K562 (cell line): ENCODE data around the gene ADNP. TPM values are rescaled to one million over a fixed set of nuclear protein-coding genes. Genes with fewer than 3 reads are reported as not detected.

ENCODE experiments used
- ATAC-seq: fragments of 200-7000 bp; cut with Tn5 transposase; 3 replicates; pipeline ENCODE4 v1.9.1; 2020; ENCODE audit warnings: moderate library complexity
- BruUV-seq: library from RNA; stranded (reverse); fragments of 400-500 nt; replicated peaks from 2 replicates; lab custom pipeline; 2021; lab: Mats Ljungman, UMichigan
- CTCF ChIA-PET: fragments of 300-600 bp; formaldehyde crosslinking; extraction: SDS; loops from one replicate; lab custom pipeline; 2021; ENCODE audit warnings: low intra/inter-chr PET ratio; lab: Yijun Ruan, JAX
- POLR2A ChIA-PET: fragments of 300-600, 350-650 bp; sonication (Branson Sonifier 250); formaldehyde crosslinking; extraction: SDS; loops from one replicate; lab custom pipeline; 2021; ENCODE audit warnings: antibody characterized with exemption, inconsistent platforms; lab: Yijun Ruan, JAX
- DNase-seq, 4 experiments: peaks; one replicate each; pipeline versions ENCODE4 v3.0.0 to v3.0.0-alpha.2; 2011 to 2018; ENCODE audit warnings: low spot score in 3 of 4, mixed read lengths in 3 of 4; ENCODE audit errors: extremely low read depth in 1 of 4
- FAIRE-seq: peaks from 2 replicates; lab custom pipeline; 2011; peaks lifted over from hg19 to GRCh38; lab: Jason Lieb, UNC
- H2AFZ ChIP-seq: 2 replicates; pipeline ENCODE4 v1.6.0; 2011; ENCODE audit warnings: low read depth, low read length, control low read depth, inconsistent platforms
- H3K27ac ChIP-seq: fragments of 200-600 bp; 3 replicates; pipeline ENCODE4 v1.8.0; 2011; ENCODE audit warnings: low read depth, mild to moderate bottlenecking, control low read depth, inconsistent platforms, low read length, moderate library complexity, mixed read lengths; ENCODE audit errors: extremely low read depth
- H3K27me3 ChIP-seq, 2 experiments: fragments of 300-600 bp in 1 of 2; 2 replicates in 1 of 2; 3 replicates in 1 of 2; pipeline versions ENCODE4 v1.6.0 to v1.8.0; 2011; ENCODE audit warnings: inconsistent platforms in 2 of 2, low read length in 2 of 2, mild to moderate bottlenecking in 1 of 2, mixed read lengths in 1 of 2, moderate library complexity in 1 of 2; ENCODE audit not compliant: control insufficient read depth in 2 of 2, insufficient read depth in 2 of 2
- H3K36me3 ChIP-seq: fragments of 300-600 bp; 3 replicates; pipeline ENCODE4 v1.8.0; 2011; ENCODE audit warnings: mild to moderate bottlenecking, low read length, inconsistent platforms; ENCODE audit not compliant: control insufficient read depth, insufficient read depth
- H3K4me1 ChIP-seq, 2 experiments: fragments of 200-600 bp in 1 of 2; replicated peaks in 1 of 2; 2 replicates in 1 of 2; 3 replicates in 1 of 2; pipeline versions ENCODE4 v1.5.1 to v1.8.0; 2011; ENCODE audit warnings: inconsistent platforms in 2 of 2, low read length in 2 of 2, mild to moderate bottlenecking in 1 of 2, mixed read lengths in 1 of 2, moderate library complexity in 1 of 2; ENCODE audit not compliant: control insufficient read depth in 2 of 2, insufficient read depth in 2 of 2
- H3K4me2 ChIP-seq: 2 replicates; pipeline ENCODE4 v1.6.1; 2011; ENCODE audit warnings: low read length, control low read depth, inconsistent platforms, mixed read lengths; ENCODE audit not compliant: insufficient read depth
- H3K4me3 ChIP-seq: fragments of 200-600 bp; sonication (generic), shearing (Covaris generic); 2 replicates; pipeline ENCODE4 v1.5.1; 2016; ENCODE audit warnings: control low read depth, inconsistent platforms
- H3K79me2 ChIP-seq: fragments of 200-600 bp; 3 replicates; pipeline ENCODE4 v1.8.0; 2011; ENCODE audit warnings: low read length, inconsistent platforms; ENCODE audit not compliant: control insufficient read depth, insufficient read depth
- H3K9ac ChIP-seq, 2 experiments: 2 replicates each; pipeline versions ENCODE4 v1.6.0 to v1.6.1; 2011; ENCODE audit warnings: low read depth in 2 of 2, low read length in 2 of 2, control low read depth in 1 of 2, inconsistent platforms in 1 of 2, mild to moderate bottlenecking in 1 of 2, mixed read lengths in 1 of 2; ENCODE audit not compliant: insufficient read depth in 1 of 2
- H3K9me1 ChIP-seq: one replicate; pipeline ENCODE4 v1.6.0; 2011; ENCODE audit warnings: inconsistent platforms, mild to moderate bottlenecking, low read length, moderate library complexity; ENCODE audit not compliant: control insufficient read depth, insufficient read depth
- H3K9me3 ChIP-seq: replicated peaks from 2 replicates; pipeline ENCODE4 v1.5.1; 2011; ENCODE audit warnings: low read depth, low read length, inconsistent platforms; ENCODE audit not compliant: control insufficient read depth, insufficient read depth
- H4K20me1 ChIP-seq: replicated peaks from 2 replicates; pipeline ENCODE4 v1.6.1; 2011; ENCODE audit warnings: low read length, inconsistent platforms, mixed read lengths; ENCODE audit not compliant: control insufficient read depth, insufficient read depth
- CBFA2T3 ChIP-seq: fragments of 450-650 bp; IDR thresholded peaks from 2 replicates; pipeline ENCODE4 v1.6.1; 2017
- CBX8 ChIP-seq: fragments of 200-600 bp; sonication (generic); IDR thresholded peaks from 2 replicates; pipeline ENCODE4 v1.6.1; 2012; ENCODE audit warnings: borderline replicate concordance, mixed run types, low read depth, mild to moderate bottlenecking, moderate library complexity, mixed read lengths, low read length, control low read depth, inconsistent platforms; ENCODE audit not compliant: poor library complexity, severe bottlenecking; ENCODE audit errors: extremely low read depth
- GABPB2 ChIP-seq: fragments of 250-450 bp; sonication (Bioruptor Pico); conservative IDR thresholded peaks from 2 replicates; pipeline ENCODE4 v1.5.1; 2021; ENCODE audit warnings: mild to moderate bottlenecking
- MYBL2 ChIP-seq, 2 experiments: fragments of 450-650 bp in 1 of 2; sonication (generic) in 1 of 2; formaldehyde crosslinking in 1 of 2; IDR thresholded peaks; 2 replicates each; pipeline versions ENCODE4 v1.6.1 to v1.8.1; 2017 to 2022; ENCODE audit warnings: borderline replicate concordance in 1 of 2, inconsistent platforms in 1 of 2, low read depth in 1 of 2, mild to moderate bottlenecking in 1 of 2, missing genetic modification reagents in 1 of 2, moderate library complexity in 1 of 2
- POLR2AphosphoS5 ChIP-seq: IDR thresholded peaks from 2 replicates; pipeline ENCODE4 v1.6.1; 2011; ENCODE audit warnings: mild to moderate bottlenecking, low read depth, low read length, moderate library complexity; ENCODE audit not compliant: control insufficient read depth, insufficient read depth
- RBM25 ChIP-seq: fragments of 200-400 bp; formaldehyde crosslinking; IDR thresholded peaks from 2 replicates; pipeline ENCODE4 v1.6.1; 2018; ENCODE audit warnings: low read length, low read depth, moderate library complexity; ENCODE audit not compliant: severe bottlenecking
- SP2 ChIP-seq: IDR thresholded peaks from 2 replicates; pipeline ENCODE4 v1.6.1; 2011; ENCODE audit warnings: mild to moderate bottlenecking, low read depth, low read length, moderate library complexity; ENCODE audit not compliant: poor library complexity, severe bottlenecking; ENCODE audit errors: extremely low read depth
- TEAD4 ChIP-seq, 2 experiments: sonication (generic) in 1 of 2; formaldehyde crosslinking in 1 of 2; IDR thresholded peaks; 2 replicates each; pipeline versions ENCODE4 v1.6.1 to v1.8.0; 2012 to 2022; ENCODE audit warnings: borderline replicate concordance in 1 of 2, inconsistent platforms in 1 of 2, low read length in 1 of 2, mild to moderate bottlenecking in 1 of 2, missing genetic modification reagents in 1 of 2
- WHSC1 ChIP-seq: IDR thresholded peaks from one replicate; pipeline ENCODE4 v1.6.1; 2012; ENCODE audit warnings: low read length, control low read depth, inconsistent platforms
- ZNF121 ChIP-seq: sonication (generic); formaldehyde crosslinking; conservative IDR thresholded peaks from 2 replicates; pipeline ENCODE4 v1.8.0; 2022; ENCODE audit warnings: missing genetic modification reagents
- ZNF316 ChIP-seq: fragments of 450-650 bp; IDR thresholded peaks from 2 replicates; pipeline ENCODE4 v1.6.1; 2016
- ZNF76 ChIP-seq: fragments of 250-450 bp; sonication (Bioruptor Pico); IDR thresholded peaks from 2 replicates; pipeline ENCODE4 v1.4.0; 2020; ENCODE audit warnings: mild to moderate bottlenecking, moderate library complexity, borderline replicate concordance
- WGBS: fragments of 100-300 bp; shearing (Covaris generic); methylation state at CpG from one replicate; pipeline ENCODE4 v1.1.6; 2016; ENCODE audit warnings: low coverage, mixed read lengths; ENCODE audit not compliant: insufficient coverage; ENCODE audit errors: missing lambda C conversion rate; 5-methylcytosine and 5-hydroxymethylcytosine counted together
- in situ Hi-C: fragments of 300-500 bp; cut with MboI; formaldehyde crosslinking; loops from 4 replicates; pipeline ENCODE4 v1.15.0; 2018; ENCODE audit warnings: inconsistent platforms, mixed read lengths
- intact Hi-C: fragments of 100-400 bp; cut with micrococcal nuclease; formaldehyde crosslinking; loops from 2 replicates; pipeline ENCODE4 v1.14.2; 2022
- polyA plus RNA-seq, 8 experiments: library from polyadenylated mRNA; depleted of rRNA in 4 of 8; stranded (reverse) in 5 of 8; unstranded in 3 of 8; fragments of >200 nt; fragmentation: Nextera tagmentation in 2 of 8; fragmentation: Illumina TruSeq in 1 of 8; extraction: Ambion mirVana in 2 of 8; extraction: Trizol in 1 of 8; gene quantifications; 2 replicates each; pipeline versions ENCODE4 v1.2.1 to v1.2.3, GENCODE V29; 2011 to 2014; ENCODE audit warnings: inconsistent platforms in 1 of 8, missing spikeins in 1 of 8
- total RNA-seq, 7 experiments: library from RNA; depleted of rRNA in 6 of 7; stranded (reverse); fragments of >200 nt in 6 of 7; fragmentation: Illumina TruSeq in 2 of 7; extraction: Trizol in 2 of 7; gene quantifications; 2 replicates each; pipeline versions ENCODE4 v1.2.1 to v1.2.3, GENCODE V29; 2011 to 2021; ENCODE audit warnings: low replicate concordance in 1 of 7
- TF ChIP-seq, protein P1 (sequence below): sonication (generic); formaldehyde crosslinking; IDR thresholded peaks from 2 replicates; pipeline ENCODE4 v1.8.0; 2023; ENCODE audit warnings: mild to moderate bottlenecking, missing genetic modification reagents
- TF ChIP-seq, protein P2 (sequence below): sonication (generic); formaldehyde crosslinking; IDR thresholded peaks from 2 replicates; pipeline ENCODE4 v1.8.1; 2022; ENCODE audit warnings: missing genetic modification reagents
- TF ChIP-seq, protein P3 (sequence below): fragments of 450-650 bp; IDR thresholded peaks from 2 replicates; pipeline ENCODE4 v1.6.1; 2016; ENCODE audit warnings: antibody characterized with exemption

Gene ADNP
- total and polyA plus RNA-seq, 9 of the 15 experiments (the other 6 are each of a cell fraction or from before 2014, with no cell fraction given), result 17.8 to 59.9 (median 25.3) TPM

DNA sequence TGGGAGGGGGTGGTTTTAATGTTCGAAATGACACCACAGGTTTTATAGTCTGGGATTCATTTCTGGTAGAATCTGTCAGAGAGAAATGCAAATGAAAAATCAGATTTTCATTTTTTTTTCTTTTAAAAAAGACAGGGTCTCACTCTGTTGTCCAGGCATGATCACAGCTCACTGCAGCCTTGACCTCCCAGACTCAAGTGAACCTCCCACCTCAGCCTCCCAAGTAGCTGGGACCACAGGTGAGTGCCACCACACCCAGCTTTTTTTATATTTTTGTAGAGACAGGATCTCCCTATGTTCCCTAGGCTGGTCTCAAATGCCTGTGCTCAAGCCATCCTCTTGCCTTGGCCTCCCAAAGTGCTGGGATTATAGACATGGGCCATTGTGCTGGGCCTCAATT, 2.4 kb upstream of the ADNP start:
- H3K4me1 ChIP-seq, result peaks cover 9 to 12% of the 10 kb centered on the region in 2 experiments
- H2AFZ ChIP-seq, result no peak overlapping the region
- ChIA-PET CTCF (no interaction called here), POLR2A (interaction anchor here (1.0 to 4.7 kb wide), 3 partner anchors 10 to 24 kb away, joined by 3 to 30 read pairs (median 4); no protein-coding TSS in a partner anchor)
- H3K4me2 ChIP-seq, result no peak overlapping the region
- no peak for ATAC-seq
- H3K27me3 ChIP-seq, result no peaks in the 10 kb centered on the region
- no peak overlapping the region for H3K27ac ChIP-seq
- BruUV-seq, result no TSS peak
- H3K79me2 ChIP-seq, result peaks cover 22% of the 10 kb centered on the region
- FAIRE-seq, result no peak
- H3K9ac ChIP-seq, result no peak overlapping the region
- H3K9me1 ChIP-seq, result no peaks in the 10 kb centered on the region
- intact Hi-C loops, result no loop called here
- DNase-seq, result no peak
- in situ Hi-C loops, result loop anchor here (10.0 kb wide), 1 partner anchor 119 kb away; no protein-coding TSS in a partner anchor
- peaks cover 68% of the 10 kb centered on the region for H3K36me3 ChIP-seq
- 95% methylated on average over 1 of the region's 1 CpG for WGBS
- H3K4me3 ChIP-seq, result no peak overlapping the region
- no peaks in the 10 kb centered on the region for H3K9me3 ChIP-seq
- peaks cover 7% of the 10 kb centered on the region for H4K20me1 ChIP-seq
- TF ChIP-seq ZNF121 (peak; percentile 68), ZNF76 (CRISPR knock-in tag) (no peak), RBM25 (peak; percentile 33), TEAD4 (IDR thresholded peaks at IDR 0.05; ENCODE audit: low read length) (no peak), TEAD4 (CRISPR knock-in tag; IDR thresholded peaks at IDR 0.05; ENCODE audit: borderline replicate concordance) (no peak), ZNF316 (no peak), MYBL2 (IDR thresholded peaks at IDR 0.05; ENCODE audit: low read depth) (no peak), MYBL2 (CRISPR knock-in tag; IDR thresholded peaks at IDR 0.05; ENCODE audit: borderline replicate concordance) (no peak), CBFA2T3 (no peak), GABPB2 (CRISPR knock-in tag) (no peak), CBX8 (no peak), WHSC1 (no peak), SP2 (no peak), POLR2AphosphoS5 (0 out of 2 replicates have a peak, but pooled peaks have one; percentile 17)
- TF ChIP-seq, protein P1, sequence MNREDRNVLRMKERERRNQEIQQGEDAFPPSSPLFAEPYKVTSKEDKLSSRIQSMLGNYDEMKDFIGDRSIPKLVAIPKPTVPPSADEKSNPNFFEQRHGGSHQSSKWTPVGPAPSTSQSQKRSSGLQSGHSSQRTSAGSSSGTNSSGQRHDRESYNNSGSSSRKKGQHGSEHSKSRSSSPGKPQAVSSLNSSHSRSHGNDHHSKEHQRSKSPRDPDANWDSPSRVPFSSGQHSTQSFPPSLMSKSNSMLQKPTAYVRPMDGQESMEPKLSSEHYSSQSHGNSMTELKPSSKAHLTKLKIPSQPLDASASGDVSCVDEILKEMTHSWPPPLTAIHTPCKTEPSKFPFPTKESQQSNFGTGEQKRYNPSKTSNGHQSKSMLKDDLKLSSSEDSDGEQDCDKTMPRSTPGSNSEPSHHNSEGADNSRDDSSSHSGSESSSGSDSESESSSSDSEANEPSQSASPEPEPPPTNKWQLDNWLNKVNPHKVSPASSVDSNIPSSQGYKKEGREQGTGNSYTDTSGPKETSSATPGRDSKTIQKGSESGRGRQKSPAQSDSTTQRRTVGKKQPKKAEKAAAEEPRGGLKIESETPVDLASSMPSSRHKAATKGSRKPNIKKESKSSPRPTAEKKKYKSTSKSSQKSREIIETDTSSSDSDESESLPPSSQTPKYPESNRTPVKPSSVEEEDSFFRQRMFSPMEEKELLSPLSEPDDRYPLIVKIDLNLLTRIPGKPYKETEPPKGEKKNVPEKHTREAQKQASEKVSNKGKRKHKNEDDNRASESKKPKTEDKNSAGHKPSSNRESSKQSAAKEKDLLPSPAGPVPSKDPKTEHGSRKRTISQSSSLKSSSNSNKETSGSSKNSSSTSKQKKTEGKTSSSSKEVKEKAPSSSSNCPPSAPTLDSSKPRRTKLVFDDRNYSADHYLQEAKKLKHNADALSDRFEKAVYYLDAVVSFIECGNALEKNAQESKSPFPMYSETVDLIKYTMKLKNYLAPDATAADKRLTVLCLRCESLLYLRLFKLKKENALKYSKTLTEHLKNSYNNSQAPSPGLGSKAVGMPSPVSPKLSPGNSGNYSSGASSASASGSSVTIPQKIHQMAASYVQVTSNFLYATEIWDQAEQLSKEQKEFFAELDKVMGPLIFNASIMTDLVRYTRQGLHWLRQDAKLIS, result no peak
- TF ChIP-seq, protein P2, sequence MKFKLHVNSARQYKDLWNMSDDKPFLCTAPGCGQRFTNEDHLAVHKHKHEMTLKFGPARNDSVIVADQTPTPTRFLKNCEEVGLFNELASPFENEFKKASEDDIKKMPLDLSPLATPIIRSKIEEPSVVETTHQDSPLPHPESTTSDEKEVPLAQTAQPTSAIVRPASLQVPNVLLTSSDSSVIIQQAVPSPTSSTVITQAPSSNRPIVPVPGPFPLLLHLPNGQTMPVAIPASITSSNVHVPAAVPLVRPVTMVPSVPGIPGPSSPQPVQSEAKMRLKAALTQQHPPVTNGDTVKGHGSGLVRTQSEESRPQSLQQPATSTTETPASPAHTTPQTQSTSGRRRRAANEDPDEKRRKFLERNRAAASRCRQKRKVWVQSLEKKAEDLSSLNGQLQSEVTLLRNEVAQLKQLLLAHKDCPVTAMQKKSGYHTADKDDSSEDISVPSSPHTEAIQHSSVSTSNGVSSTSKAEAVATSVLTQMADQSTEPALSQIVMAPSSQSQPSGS, result no peak
- TF ChIP-seq, protein P3, sequence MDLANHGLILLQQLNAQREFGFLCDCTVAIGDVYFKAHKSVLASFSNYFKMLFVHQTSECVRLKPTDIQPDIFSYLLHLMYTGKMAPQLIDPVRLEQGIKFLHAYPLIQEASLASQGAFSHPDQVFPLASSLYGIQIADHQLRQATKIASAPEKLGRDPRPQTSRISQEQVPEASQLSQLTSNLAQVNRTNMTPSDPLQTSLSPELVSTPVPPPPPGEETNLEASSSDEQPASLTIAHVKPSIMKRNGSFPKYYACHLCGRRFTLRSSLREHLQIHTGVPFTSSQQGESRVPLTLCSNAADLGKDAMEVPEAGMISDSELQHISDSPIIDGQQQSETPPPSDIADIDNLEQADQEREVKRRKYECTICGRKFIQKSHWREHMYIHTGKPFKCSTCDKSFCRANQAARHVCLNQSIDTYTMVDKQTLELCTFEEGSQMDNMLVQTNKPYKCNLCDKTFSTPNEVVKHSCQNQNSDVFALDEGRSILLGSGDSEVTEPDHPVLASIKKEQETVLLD, result no peak
